Measurements from ENCODE around the gene SIX3. TPM values are rescaled to one million over a fixed set of nuclear protein-coding genes. Genes with fewer than 3 reads are reported as not detected.
A peak's percentile ranks its signal among the peaks of the same experiment; 100 is the strongest.

SIX3 gene
- total RNA-seq, 2 donors from 2014 or later, result not detected

DNA sequence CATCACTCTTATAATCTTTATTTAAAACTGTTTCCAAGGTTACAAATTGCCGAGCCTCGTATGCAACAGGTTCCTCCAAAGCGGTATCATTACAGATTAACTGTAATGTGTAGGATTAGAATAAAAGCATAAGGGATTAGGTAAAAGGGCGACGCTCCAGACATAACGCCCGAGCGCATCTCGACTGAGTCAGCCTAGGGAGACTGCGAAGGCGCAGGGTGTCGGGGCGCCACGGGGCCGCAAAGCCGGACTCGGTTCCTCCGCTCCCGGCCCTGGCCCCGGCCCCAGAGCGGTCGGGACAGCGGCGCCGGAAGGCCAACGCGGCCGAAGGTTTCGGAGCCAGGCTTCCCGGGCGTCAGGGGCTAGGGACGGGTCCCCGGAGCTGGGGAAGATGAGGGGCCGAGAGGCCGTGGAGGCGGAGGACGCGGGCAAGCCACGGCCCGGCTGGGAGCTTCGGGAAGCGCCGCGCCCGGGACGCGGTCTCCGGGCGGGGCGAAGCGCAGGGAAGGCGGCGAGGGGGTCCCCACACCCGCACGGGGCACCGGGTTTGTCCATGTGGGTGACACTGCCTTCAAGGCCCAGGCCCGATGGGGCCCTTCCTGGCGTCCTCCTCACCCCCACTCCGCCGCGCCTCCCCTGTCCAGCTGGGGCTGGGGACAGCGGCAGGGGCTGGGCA lies 12.9 kb upstream of the SIX3 start:
- DNase-seq (ENCODE audit: low spot score in 2 of 2), result peak in 1 of 2 donors; percentile 42
- H3K9me3 Mint-ChIP-seq, result no peaks in the 10 kb centered on the region
- no peak overlapping the region for H3K27ac Mint-ChIP-seq
- ATAC-seq, result no peak
- no peaks in the 10 kb centered on the region for H3K36me3 Mint-ChIP-seq

DNA sequence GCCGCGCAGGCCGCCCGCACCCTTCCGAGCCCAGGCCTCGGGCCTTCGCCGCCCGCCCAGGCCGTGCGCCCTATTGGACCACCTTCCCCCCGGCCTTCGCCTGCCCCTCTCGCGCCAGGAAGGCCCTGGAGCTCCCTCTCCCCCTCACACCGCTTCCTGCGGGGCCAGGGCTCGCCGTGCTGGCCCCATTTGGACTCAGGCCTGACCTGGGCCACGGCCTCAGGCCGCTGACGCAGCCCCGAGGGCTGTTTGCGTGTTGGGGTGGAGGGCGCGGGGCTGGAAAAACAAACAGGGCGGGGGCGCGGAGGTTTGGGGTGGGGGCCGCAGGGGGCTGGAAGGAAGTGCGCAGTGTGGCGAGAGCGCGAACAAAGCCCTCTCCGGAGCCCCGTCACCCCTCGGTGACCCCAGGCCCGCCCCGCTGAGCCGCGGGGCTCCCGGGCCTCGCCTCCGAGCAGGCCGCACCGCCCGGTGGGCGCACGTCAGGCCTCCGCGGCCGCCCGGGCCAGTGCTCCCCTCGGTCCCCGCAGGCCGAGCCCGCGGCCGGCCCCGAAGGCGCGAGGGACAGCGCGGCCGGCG lies 12.3 kb upstream of the SIX3 start:
- Mint-ChIP-seq H3K36me3 (no peaks in the 10 kb centered on the region), H3K27ac (no peak overlapping the region), H3K9me3 (no peaks in the 10 kb centered on the region)
- peak in 1 of 2 donors; percentile 49 for DNase-seq (ENCODE audit: low spot score in 2 of 2)
- ATAC-seq, result no peak

DNA sequence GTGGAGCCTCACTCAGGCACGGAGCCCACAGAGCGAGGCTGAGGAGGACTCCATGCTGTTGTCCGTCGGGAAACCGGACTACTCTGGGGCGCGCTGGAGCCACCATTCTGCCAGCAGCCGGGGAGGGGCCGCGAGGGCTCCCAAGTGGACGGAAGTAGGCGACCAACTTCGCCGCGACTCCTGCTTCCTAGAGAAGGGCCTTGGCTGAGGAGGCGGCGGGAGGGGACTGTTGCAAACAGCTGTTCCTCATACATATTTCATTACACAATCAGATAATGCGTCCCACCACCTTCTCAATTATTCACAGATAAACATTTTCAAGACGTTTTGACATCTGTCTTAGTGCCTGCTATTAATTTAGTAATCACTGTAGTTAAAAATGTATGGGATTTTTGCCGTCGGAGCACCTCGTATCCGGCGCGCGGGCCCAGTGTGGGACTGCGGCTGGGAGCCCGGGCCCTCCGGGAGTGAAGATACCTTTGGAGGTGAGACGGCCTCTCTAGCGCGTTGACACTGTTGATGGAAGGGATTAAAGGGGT lies 11.7 kb upstream of the SIX3 start:
- ATAC-seq (no peak), DNase-seq (ENCODE audit: low spot score in 2 of 2) (no peak)
- H3K27ac Mint-ChIP-seq, result no peak overlapping the region
- H3K36me3 Mint-ChIP-seq, result no peaks in the 10 kb centered on the region
- no peaks in the 10 kb centered on the region for H3K9me3 Mint-ChIP-seq

DNA sequence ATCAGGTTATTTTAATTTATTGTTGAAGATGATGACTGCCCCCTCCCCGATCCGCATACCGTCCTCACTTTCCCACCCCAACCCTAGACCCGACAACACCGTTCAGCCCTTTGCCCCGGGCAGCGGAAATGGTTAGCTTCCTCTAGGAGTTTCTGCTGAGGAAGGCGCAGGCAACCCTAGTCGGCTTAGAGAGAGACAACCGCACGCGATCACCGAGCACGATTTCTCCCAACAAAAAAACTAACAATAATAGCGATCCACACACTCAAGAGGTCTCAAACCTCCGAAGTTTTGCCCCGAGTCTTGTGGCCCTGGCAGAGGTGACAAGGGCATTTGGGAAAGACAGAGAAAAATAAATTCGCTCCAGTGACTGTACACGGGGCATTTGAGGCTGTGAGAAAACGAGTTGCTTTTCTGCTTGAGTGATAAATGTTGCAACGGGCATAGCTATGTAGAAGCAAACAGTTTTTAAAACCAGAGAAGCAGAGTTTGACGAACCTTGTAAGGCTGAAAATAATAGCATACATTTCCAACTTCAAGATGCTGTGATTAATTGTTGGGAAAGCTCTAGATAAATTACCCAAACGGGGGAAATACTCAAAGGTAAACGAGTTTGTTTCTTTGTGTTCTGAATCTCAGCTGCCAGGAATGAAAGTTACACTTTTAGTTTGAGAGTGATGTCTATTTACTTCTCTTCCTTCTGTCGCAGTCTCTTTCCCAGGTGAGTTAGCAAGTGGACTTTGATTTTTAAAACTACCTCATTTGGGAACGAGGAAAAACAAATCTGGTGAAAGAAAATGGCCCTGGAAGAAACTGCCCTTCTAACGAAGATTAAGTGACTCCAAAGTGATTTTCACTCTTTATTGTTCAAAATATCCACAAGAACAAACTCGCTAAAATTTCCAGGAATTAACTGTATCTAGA lies 11.0 kb upstream of the SIX3 start:
- peak in 1 of 2 donors; percentile 9 for DNase-seq (ENCODE audit: low spot score in 2 of 2)
- ATAC-seq, result no peak
- no peaks in the 10 kb centered on the region for H3K9me3 Mint-ChIP-seq
- H3K27ac Mint-ChIP-seq, result peak overlapping the region in 1 of 2 donors; percentile 72
- H3K36me3 Mint-ChIP-seq, result no peaks in the 10 kb centered on the region

DNA sequence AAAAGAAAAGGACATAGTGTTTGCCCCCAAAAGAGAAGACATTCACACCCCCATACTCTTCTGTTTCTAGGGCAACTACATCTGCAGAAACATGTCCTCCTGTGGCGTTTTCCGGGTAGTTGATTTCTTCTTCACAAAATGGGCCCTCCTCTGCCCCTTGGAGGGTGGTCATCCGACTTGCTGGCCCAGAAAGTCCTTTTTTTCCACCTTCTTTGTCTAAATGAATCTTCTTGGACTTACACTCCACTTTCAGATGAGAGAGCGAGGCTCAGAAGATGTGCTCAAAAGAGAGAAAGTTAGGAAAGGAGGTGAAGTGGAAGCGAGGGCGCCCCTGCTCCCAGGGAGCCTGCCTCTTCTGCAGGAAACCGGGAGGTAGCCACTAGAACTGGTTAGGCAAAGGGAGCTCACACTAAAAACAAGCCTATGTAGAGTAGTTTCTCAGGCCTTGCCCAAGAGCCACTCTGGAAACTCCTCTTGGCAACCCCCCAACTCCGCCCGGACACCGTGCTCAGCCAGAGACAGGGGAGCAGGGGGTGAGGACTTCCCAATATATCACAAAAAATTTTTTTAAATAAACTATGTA lies 10.2 kb upstream of the SIX3 start:
- Mint-ChIP-seq H3K9me3 (no peaks in the 10 kb centered on the region), H3K36me3 (no peaks in the 10 kb centered on the region), H3K27ac (no peak overlapping the region)
- no peak for ATAC-seq
- DNase-seq (ENCODE audit: low spot score in 2 of 2), result peak in 1 of 2 donors; percentile 25

DNA sequence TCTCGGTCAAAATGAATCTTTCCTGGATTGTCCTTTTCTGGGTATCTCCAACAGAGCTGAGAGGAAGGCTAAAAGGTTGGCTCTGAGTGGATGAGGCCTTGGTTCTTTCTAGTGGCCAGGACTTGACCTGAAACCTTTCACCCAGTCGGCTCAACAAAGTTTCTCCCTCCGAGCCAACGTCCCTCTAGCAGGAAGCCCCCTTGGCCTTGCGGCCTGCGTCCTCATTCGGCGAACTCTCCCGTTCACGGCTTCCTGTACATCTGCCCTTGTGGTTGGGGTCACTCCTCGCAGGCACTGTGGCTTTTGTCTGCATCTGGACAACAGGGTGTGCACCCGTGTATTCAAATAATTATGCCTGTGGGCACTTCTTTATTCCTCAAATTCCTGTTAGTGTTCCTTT lies 9.4 kb upstream of the SIX3 start:
- H3K9me3 Mint-ChIP-seq, result no peaks in the 10 kb centered on the region
- no peak for ATAC-seq

DNA sequence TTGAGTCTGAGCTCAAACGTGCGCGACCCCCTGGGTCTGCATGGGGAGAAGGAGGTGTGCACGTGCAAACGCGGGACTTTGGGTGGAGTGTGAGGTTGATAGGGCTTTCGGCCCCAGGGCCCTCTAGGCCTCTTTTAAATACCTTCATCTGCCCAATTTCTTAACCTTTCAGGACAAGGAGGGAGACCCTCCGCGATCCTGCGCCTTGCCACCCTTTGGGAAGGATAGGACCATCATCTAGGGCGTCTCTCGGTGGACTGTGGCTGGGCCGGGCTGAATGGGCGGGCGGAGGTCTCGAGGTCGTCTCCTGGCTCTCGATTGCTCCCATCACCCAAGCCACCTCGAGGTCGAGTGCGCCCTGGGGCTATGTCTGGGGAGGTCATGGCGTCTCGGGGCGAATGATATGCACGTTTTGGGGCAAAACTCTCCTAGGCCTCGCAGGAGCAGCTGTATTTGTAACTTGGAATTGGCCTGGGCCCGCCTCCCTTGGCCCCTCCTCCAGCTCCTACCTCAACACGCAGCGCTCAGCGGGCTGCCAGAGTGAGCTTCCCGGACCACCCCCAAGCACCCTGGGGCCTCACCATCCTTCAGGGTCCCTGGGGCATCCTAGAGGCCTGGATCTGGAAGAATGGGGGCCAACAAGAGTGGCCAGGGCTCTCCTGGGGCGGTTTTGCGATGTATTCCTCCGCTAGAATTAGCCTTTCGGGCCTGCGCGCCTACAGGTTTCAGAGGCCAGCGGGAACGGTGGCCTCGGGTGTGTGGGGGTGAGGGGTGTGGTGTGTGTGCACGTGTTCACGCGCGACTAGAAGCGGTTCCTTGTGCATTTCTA lies 8.7 kb upstream of the SIX3 start:
- H3K9me3 Mint-ChIP-seq, result no peaks in the 10 kb centered on the region
- peak overlapping the region in 1 of 2 donors; percentile 37 for H3K27ac Mint-ChIP-seq
- no peak for ATAC-seq

More for the DNA sequence above, 9.4 kb upstream of the SIX3 start:
- H3K36me3 Mint-ChIP-seq, result no peaks in the 10 kb centered on the region
- H3K27ac Mint-ChIP-seq, result no peak overlapping the region
- peak in 1 of 2 donors; percentile 9 for DNase-seq (ENCODE audit: low spot score in 2 of 2)

DNA sequence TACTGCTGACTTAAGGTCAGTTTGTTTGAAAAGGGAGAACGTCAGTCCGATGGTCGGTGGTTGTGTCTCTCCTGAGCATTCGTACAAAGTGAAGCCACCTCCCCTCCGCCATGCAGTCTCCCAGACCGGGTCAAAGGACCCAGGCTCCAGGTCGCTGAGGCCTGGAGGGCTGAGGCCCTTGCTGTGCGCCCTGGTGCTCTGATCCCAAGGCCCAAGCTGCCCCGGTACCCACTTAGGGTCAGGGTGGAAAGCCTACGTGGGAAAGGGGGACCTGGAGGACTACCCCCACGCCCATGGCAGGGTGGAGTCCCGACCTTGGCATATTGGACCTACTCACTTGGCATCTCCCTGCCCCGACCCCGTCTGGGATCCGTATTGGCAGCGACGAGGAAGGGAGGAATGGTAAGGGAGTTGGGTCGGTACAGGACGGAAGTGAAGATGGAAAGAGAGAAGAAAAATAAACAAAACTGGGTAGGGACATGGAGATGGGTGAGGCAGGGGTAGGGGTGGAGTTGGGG lies 8.0 kb upstream of the SIX3 start:
- H3K9me3 Mint-ChIP-seq, result no peaks in the 10 kb centered on the region
- DNase-seq (ENCODE audit: low spot score in 2 of 2) (peak in 1 of 2 donors; percentile 44), ATAC-seq (no peak)
- no peak overlapping the region for H3K27ac Mint-ChIP-seq
- no peaks in the 10 kb centered on the region for H3K36me3 Mint-ChIP-seq

More for the DNA sequence above, 8.7 kb upstream of the SIX3 start:
- peak in 1 of 2 donors; percentile 40 for DNase-seq (ENCODE audit: low spot score in 2 of 2)
- H3K36me3 Mint-ChIP-seq, result no peaks in the 10 kb centered on the region

DNA sequence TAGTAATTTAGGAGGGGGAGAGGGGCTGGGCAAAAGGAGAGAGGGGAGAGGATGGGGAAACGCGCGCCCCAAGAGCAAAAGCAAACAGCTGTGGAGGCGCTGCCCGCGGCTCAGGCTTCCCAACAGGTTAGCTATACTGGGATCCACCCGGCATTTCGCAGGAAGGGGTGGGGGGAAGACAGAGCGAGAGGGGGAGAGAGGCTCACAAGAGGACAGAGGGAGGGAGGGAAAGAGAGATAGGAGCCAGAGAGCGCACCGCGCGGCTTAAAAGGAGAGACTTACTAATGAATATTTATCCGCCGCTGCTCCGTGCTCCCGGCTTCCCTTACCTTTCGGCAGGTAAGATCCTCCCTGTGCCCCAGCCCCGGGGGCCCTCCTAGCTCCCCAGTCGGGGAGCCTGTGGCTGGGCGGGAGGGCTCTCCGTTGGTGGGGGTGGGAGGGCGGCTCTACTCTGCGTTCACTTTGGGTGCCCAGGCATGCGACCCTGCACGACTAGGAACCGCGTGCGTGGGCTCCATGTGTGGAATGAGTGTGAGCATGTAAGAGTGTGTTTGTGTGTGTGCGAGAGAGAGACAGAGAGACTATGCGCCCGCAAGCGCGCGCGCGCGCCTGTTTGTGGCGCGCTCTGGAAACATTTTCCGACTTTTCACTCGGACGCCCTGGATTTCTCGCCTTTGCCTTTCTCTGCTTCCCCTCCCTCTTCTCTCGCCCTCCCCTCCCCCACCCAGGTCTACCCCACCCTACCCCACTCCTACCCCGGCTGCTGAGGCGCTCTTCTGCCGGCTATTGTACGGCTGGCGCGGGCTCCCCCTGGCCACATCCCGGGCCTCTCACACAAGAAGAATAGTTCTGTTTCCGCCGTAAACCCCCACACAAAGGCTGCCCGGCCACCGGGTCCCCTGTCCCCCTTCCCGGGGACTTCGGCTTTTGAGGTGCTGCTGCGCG lies 7.2 kb upstream of the SIX3 start:
- no peak overlapping the region for H3K27ac Mint-ChIP-seq

DNA sequence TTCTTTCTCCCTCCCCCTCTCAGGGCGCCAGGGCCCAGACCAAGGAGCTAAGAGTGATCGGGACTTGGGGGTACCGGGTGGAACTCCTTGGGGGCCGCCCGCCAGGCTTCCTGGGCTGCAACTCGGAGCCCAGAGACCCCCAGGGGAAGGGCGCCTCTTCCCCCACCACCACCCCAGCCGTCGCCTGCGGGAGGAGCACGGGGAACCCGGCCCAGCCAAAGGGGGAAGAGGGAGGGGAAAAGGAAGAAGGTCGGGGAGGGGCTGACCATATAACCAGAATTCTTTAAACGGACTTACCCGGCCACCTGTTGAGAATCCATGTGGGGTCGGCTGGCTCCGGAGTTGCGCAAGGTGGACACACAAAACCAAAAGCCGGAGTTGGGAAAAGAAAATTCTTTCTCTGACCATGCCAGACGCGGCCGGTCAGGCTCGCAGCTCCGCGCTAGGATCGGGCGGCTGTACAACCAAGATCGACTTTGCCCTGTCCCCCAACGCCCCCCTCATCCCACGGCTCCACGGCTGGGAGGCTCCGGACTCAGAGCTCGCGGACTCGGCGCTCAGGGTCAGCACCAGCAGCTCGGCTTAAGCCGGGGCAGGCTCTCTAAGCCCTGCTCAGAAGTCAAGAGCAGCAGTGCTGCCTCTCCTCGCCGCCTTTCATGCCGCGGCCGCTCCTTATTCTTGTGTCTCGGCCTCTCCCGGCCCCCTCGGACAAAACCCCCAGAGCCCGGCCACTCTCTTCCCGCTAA lies 6.3 kb upstream of the SIX3 start:
- ATAC-seq, result no peak
- Mint-ChIP-seq H3K27ac (no peak overlapping the region), H3K36me3 (peaks cover 0 to 7% of the 10 kb centered on the region in 2 donors), H3K9me3 (no peaks in the 10 kb centered on the region)
- DNase-seq (ENCODE audit: low spot score in 2 of 2), result peak in 1 of 2 donors; percentile 25

More for the DNA sequence above, 7.2 kb upstream of the SIX3 start:
- Mint-ChIP-seq H3K36me3 (no peaks in the 10 kb centered on the region), H3K9me3 (no peaks in the 10 kb centered on the region)
- peak in 1 of 2 donors; percentile 26 for DNase-seq (ENCODE audit: low spot score in 2 of 2)
- ATAC-seq, result no peak

DNA sequence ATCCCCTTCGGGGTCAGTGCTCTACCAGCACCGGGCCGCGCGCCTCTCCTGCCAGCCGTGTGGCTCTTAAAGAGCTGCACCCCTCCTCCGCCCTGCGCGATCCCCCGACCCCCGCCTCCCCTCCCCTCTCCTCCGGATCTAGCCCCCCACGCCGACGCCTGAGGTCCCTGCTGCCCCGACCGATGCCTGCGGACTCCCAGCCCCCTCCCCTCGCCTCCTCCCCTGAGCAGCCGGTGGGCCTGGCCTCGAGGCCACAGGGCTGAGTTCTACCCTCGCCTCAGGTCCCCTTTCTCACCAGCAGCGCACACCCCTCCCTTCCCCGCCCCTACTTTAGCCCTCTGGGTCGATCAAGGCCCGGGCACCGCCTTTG lies 5.8 kb upstream of the SIX3 start:
- peaks cover 0 to 7% of the 10 kb centered on the region in 2 donors for H3K36me3 Mint-ChIP-seq
- ATAC-seq, result no peak
- DNase-seq (ENCODE audit: low spot score in 2 of 2), result peak in 1 of 2 donors; percentile 23
- H3K27ac Mint-ChIP-seq, result no peak overlapping the region
- no peaks in the 10 kb centered on the region for H3K9me3 Mint-ChIP-seq

DNA sequence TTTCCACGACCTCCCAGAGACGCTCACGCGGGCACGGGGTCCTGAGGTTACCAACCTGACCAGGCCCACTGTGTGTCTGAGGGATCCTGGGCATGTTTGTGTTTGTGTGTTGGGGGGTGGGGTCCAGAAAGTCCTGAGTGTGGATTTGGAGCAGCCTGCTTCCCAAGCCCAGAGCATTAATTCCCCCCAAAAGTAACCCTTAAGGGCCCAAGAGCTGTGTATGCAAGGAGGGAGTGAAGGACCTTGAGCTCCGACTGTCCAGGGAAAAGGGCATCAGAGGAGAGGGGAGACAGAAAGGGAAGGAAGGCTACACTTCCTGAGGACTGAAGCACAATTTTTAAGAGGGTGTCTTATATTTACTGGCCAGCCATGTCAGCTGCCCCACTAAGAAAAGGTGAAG lies 5.2 kb upstream of the SIX3 start:
- Mint-ChIP-seq H3K36me3 (peaks cover 0 to 7% of the 10 kb centered on the region in 2 donors), H3K9me3 (no peaks in the 10 kb centered on the region), H3K27ac (no peak overlapping the region)
- DNase-seq (ENCODE audit: low spot score in 2 of 2) (peak in 1 of 2 donors; percentile 30), ATAC-seq (no peak)

DNA sequence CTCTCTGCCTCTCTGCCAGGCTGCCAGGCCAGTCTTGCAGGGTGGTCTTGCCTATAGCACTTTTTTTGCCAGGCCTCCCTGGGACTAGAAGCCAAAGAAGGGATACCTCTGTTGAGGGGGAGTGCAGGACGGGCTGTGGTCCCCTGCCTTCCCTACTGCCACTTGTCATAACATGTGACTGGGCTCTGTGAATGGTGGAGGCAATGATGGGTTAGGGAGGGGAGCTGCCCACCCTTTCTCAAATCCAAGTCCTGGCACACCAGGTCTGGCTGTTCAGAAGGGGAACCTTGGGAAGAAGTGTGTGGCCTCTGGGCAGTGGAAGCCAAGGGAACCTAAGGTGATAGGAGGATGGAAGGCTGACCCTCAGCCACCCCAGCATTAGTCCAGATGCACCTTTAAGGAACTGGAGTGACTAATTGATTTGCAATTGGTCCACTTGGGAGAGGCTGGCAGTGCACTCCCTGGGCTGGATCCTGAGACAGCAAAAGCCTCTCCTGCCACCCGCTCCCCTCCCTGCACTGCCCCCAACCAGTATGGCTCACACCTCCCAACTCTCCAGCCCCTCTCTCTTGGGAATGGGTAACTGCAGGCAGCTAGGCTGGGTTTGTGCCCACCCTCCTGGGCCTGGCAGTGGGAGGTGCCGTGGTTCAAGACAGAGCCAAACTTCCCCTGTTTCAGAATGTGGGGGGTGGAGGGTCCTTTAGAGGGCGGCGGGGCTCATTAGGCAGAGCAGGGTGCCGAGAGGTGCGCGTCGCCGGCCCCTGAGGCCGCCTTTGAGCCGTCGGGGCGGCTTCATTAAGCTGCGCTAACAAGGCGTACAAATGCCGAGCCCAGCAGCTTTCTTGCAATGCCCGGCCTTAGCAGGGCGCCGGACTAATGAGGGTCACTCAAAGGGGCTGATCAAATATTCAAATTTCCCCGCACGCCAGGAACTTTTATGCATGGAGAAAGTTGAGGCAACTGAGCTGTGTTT lies 4.5 kb upstream of the SIX3 start:
- Mint-ChIP-seq H3K36me3 (peaks cover 0 to 7% of the 10 kb centered on the region in 2 donors), H3K9me3 (no peaks in the 10 kb centered on the region), H3K27ac (no peak overlapping the region)
- ATAC-seq (no peak), DNase-seq (ENCODE audit: low spot score in 2 of 2) (peak in 1 of 2 donors; percentile 31)

Data from activated naive CD4-positive, alpha-beta T cell treated with anti-CD3 and anti-CD28 coated beads, Interleukin-2, amount 50 U/mL, for 72 hours (primary cell).